ENCODE results near the gene CCDC152.
"Not testable (repeated sequence)": the region's sequence is repeated elsewhere in the genome, so short reads cannot be mapped to it uniquely, and the experiment has no call there.

The CCDC152 gene, protein sequence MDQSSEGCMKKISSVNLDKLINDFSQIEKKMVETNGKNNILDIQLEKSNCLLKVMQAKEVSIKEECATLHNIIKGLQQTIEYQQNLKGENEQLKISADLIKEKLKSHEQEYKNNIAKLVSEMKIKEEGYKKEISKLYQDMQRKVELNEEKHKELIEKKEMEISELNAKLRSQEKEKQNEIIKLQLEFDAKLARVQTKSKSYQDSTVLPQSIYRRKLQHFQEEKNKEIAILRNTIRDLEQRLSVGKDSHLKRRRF

GRCh38 chr5:42756606-42757601 is at the start of gene CCDC152:
Gene CCDC152, plus strand, starts transcription at chr5:42756818. Its CDS starts 2,304 bp downstream, at chr5:42759122.
- no peak for DNase-seq

DNA sequence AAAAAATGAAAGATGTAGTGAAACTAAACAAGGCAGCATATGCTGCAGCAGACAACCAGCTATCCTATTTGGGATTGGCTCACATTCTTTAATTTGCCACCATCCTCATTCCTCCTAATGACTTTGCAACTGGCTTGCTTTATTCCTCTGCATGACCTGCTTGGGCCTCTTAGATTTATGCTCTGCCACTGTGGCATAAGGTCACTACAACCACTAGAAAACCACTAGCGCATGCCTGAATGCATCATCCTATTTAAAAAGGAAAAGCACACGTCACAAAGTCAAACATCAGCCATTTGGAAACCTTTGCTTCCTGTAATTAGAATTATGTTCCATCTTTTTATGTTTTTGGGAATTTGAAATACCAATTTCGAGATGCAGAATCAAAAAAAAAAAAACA is 40.8 kb upstream of the CCDC152 start:
- DNase-seq: no peak

- no peak for DNase-seq
These were observed 38.0 kb upstream of the CCDC152 start for GRCh38 chr5:42718591-42718990.

DNA sequence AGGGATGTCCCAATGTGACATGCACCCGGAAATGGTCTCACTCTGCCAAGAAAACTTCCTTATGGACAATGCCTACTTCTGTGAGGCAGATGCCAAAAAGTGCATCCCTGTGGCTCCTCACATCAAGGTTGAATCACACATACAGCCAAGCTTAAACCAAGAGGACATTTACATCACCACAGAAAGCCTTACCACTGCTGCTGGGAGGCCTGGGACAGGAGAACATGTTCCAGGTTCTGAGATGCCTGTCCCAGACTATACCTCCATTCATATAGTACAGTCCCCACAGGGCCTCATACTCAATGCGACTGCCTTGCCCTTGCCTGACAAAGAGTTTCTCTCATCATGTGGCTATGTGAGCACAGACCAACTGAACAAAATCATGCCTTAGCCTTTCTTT is 37.6 kb upstream of the CCDC152 start:
- no peak for DNase-seq

- no peak for DNase-seq
These were observed 36.4 kb upstream of the CCDC152 start for GRCh38 chr5:42720251-42720650.

DNA sequence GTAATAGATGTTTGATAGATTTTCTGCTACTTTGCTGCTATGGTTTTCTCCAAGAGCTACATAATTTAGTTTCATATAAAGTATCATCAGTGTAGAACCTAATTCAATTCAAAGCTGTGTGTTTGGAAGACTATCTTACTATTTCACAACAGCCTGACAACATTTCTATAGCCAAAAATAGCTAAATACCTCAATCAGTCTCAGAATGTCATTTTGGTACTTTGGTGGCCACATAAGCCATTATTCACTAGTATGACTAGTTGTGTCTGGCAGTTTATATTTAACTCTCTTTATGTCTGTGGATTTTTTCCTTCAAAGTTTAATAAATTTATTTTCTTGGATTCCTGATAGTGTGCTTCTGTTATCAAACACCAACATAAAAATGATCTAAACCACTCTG is 35.1 kb upstream of the CCDC152 start:
- no peak for DNase-seq

- not testable (repeated sequence) for DNase-seq
These were observed 22.0 kb upstream of the CCDC152 start for GRCh38 chr5:42734531-42735058.

DNA sequence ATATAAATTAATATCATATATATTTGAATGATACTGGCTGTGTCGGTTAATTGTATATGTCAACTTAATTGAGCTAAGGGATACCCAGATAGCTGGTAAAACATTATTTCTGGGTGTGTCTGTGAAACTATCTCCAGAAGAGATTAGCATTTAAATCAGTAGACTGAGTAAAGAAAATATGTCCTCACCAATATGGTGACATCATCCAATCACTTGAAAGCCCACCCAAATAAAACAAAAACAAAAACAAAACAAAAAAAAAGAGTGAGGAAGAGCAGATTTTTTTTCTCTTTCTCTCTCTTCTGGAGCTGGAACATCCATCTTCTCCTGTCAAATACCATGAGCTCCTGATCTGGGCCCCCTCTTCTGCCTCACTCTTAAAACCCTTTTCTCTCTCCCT is 15.7 kb upstream of the CCDC152 start:
- DNase-seq: no peak

- DNase-seq: peak; percentile 42
These were observed 11.2 kb upstream of the CCDC152 start for GRCh38 chr5:42745426-42745825.

- peak; percentile 85 for DNase-seq
These were observed 10.8 kb upstream of the CCDC152 start for GRCh38 chr5:42745856-42746255.

- no peak for DNase-seq
These were observed 7.6 kb upstream of the CCDC152 start for GRCh38 chr5:42749020-42749419.

DNA sequence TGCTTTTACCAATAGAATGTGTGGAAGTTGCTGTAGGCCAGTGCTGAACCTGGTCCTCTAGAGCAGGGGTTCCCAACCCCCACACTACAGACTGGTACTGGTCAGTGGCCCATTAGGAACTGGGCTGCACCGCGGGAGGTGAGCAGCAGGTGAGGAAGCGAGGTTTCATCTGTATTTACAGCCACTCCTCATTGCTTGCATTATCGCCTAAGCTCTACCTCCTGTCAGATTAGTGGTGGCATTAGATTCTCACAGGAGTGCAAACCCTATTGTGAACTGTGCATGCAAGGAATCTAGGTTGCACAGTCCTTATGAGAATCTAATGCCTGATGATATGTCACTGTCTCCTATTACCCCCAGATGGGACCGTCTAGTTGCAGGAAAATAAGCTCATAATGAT is 6.1 kb upstream of the CCDC152 start:
- no peak for DNase-seq

GRCh38 chr5:42751044-42751443 is 5.6 kb upstream of the CCDC152 start:
- peak; percentile 22 for DNase-seq

GRCh38 chr5:42753099-42753498 is 3.5 kb upstream of the CCDC152 start:
- DNase-seq: no peak

- DNase-seq: no peak
These were observed 2.8 kb downstream of the CCDC152 start for GRCh38 chr5:42759456-42759855.

DNA sequence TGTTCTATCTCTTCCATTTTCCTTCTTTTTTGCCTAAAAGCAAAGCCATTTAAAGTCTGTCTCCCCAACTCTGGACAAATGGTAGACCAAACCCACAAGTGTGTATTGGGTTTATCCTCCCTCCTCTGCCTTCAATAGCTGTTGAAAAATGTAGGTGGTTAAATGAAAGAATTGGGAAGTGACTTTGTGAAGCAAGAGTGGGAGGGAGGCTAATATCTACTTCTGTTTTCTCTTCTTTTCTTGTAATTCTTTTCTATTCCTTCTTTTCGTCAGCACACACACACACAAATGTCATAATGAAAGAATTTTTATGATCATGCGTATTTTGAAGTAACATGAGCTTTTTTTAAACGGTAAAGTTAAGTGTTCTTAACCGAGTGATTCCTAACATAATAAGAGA is 3.8 kb downstream of the CCDC152 start:
- DNase-seq: no peak

- DNase-seq: no peak
These were observed 5.2 kb downstream of the CCDC152 start for GRCh38 chr5:42761791-42762190.

DNA sequence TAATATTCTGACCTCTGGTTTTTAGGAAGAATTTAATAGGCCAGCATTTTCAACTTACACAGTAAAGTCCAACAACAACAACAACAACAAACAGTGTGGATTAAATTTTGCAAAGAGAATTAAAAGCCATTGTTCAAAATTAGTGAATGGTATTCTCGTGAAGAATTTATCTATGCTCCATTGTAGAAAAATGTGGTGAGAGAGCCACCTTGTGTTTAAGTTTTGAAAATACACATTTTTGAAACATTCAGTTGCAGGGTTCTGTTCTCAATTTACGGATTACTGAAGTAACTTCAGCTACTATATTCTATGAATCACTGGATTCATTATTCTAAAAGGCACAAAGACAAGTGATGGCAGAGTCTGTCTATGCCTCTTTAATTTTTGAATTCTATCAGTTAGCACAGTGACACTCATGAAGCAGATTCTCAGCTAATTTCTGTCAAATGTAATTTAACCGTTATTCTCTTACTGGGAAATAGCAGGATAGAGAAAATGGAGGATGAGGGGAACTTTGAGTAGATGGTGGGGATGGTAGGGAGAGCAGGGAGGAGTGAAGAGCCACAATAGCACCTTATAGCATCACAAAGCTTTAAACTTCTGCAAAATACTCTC is 11.0 kb downstream of the CCDC152 start:
- DNase-seq: peak; percentile 27

GRCh38 chr5:42768106-42768504 is 11.5 kb downstream of the CCDC152 start:
- no peak for DNase-seq

DNA sequence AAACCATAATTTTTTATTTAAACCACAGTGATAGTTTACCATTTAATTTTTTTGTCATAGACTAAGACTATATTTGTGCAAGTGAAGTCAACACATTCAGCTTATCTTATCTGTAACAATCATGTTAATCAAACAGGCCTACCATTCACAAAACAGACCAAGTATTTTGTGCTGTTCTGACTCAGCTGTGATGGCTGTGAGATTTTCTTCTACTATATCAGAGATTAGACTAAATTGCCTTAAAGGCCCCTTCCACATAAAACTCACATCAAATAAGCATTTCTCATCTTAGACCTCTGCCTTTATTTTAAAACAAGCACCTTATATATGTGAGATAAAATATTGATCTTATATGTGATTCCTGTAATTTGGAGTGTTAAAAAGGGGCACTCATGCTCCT is 13.4 kb downstream of the CCDC152 start:
- no peak for DNase-seq

DNA sequence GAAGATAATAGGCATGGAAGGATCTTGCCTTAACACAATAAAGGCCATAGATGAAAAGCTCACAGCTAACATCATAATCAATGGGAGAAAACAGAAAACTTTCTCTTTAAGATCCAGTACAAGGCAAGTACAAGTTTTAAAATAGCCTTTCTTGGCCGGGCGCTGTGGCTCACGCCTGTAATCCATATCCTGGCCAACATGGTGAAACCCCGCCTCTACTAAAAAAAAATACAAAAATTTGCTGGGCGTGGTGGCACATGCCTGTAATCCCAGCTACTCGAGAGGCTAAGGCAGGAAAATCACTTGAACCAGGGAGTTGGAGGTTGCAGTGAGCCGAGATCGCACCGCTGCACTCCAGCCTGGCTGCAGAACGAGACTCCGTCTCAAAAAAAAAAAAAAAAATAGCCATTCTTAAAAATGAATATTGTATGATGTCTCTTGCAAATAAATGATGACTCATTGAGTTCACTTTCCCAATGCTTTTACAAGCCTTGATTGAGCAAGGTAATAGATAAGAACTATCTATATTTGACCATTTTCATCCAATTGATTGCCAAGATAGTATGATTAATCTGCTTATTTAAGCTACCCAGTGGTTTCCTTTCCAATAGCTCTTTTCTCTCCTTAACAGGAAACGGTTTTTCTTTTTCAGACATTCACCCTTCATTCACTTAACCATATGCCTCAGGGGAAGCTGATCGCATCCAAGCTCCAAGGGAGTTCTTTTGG is 15.8 kb downstream of the CCDC152 start:
- DNase-seq: no peak

DNA sequence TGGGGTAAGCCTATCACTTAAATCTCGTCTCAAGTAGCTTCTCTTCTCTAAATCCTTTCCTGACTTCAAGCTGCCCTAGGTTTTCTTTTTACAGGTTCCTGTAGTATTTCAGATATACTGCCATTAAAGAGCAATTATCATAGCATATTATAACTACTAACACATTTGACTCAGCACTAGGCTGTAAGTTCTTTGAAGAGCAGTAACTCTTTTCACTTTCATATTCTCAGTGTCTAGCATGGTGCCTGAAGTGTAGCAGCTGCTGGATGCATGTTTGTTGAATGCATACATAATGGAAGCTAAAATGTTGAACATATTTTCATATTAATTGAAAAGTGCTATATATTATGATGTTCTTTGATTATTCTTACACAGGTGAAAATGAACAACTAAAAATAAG is 22.5 kb downstream of the CCDC152 start:
- DNase-seq: no peak

GRCh38 chr5:42781584-42781983 is 25.0 kb downstream of the CCDC152 start:
- DNase-seq: no peak

All from NCI-H82 (cell line).